ENCODE measurements around the gene TTC7B.

GRCh38 chr14:90697577-90698206 lies 118.5 kb downstream of the TTC7B start:
- TF ChIP-seq CTCF (conservative IDR thresholded peaks at IDR 0.05; ENCODE audit: low read depth in 2 of 2) (peak; percentile 89 to 98), CREB1 (CRISPR knock-in tag; IDR thresholded peaks at IDR 0.05; ENCODE audit: low read depth) (no peak), EZH2 (IDR thresholded peaks at IDR 0.05; ENCODE audit: low read depth, unreplicated experiment) (no peak), POLR2AphosphoS5 (IDR thresholded peaks at IDR 0.05; ENCODE audit: low read depth) (no peak), JUNB (IDR thresholded peaks at IDR 0.05; ENCODE audit: unreplicated experiment) (no peak), ZNF114 (CRISPR knock-in tag; IDR thresholded peaks at IDR 0.05) (no peak), EZH2phosphoT487 (IDR thresholded peaks at IDR 0.05; ENCODE audit: unreplicated experiment) (no peak)
- TF ChIP-seq, protein P1, sequence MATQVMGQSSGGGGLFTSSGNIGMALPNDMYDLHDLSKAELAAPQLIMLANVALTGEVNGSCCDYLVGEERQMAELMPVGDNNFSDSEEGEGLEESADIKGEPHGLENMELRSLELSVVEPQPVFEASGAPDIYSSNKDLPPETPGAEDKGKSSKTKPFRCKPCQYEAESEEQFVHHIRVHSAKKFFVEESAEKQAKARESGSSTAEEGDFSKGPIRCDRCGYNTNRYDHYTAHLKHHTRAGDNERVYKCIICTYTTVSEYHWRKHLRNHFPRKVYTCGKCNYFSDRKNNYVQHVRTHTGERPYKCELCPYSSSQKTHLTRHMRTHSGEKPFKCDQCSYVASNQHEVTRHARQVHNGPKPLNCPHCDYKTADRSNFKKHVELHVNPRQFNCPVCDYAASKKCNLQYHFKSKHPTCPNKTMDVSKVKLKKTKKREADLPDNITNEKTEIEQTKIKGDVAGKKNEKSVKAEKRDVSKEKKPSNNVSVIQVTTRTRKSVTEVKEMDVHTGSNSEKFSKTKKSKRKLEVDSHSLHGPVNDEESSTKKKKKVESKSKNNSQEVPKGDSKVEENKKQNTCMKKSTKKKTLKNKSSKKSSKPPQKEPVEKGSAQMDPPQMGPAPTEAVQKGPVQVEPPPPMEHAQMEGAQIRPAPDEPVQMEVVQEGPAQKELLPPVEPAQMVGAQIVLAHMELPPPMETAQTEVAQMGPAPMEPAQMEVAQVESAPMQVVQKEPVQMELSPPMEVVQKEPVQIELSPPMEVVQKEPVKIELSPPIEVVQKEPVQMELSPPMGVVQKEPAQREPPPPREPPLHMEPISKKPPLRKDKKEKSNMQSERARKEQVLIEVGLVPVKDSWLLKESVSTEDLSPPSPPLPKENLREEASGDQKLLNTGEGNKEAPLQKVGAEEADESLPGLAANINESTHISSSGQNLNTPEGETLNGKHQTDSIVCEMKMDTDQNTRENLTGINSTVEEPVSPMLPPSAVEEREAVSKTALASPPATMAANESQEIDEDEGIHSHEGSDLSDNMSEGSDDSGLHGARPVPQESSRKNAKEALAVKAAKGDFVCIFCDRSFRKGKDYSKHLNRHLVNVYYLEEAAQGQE (IDR thresholded peaks at IDR 0.05; ENCODE audit: unreplicated experiment) = no peak

Data from GM23338 (cell line).